HPDE6-E6E7 (cell line): ENCODE measurements around the gene IGF2BP3.

Experiments
- DNase-seq: peaks from one replicate; pipeline ENCODE4 v3.0.0; 2011; ENCODE audit warnings: missing footprints; ENCODE audit errors: extremely low spot score

IGF2BP3 gene

GRCh38 chr7:23264916-23265458 is 205.3 kb downstream of the IGF2BP3 start:
- no peak for DNase-seq

GRCh38 chr7:23261843-23262452 is 208.3 kb downstream of the IGF2BP3 start:
- peak; percentile 88 for DNase-seq

GRCh38 chr7:23260371-23260770 is 209.9 kb downstream of the IGF2BP3 start:
- DNase-seq = no peak
